GM19035 (cell line): ENCODE results near the gene DRC7.
"Not testable (repeated sequence)": the region's sequence is repeated elsewhere in the genome, so short reads cannot be mapped to it uniquely, and the experiment has no call there.

ENCODE experiments used
- ATAC-seq: cut with Tn5 transposase; IDR thresholded peaks from one replicate; pipeline ENCODE4 v1.9.1; 2021; ENCODE audit not compliant: unreplicated experiment

Gene DRC7

GRCh38 chr16:57760357-57761160 lies 66.0 kb downstream of the DRC7 start:
- no peak for ATAC-seq

GRCh38 chr16:57761301-57761700 lies 66.7 kb downstream of the DRC7 start:
- no peak for ATAC-seq

GRCh38 chr16:57761957-57762356 lies 67.4 kb downstream of the DRC7 start:
- no peak for ATAC-seq

GRCh38 chr16:57762365-57763040 lies 67.9 kb downstream of the DRC7 start:
- ATAC-seq: no peak

- no peak for ATAC-seq
Measured at GRCh38 chr16:57763285-57764005, 68.8 kb downstream of the DRC7 start.

- no peak for ATAC-seq
Measured at GRCh38 chr16:57764006-57764340, 69.4 kb downstream of the DRC7 start.

GRCh38 chr16:57764341-57765159 lies 69.9 kb downstream of the DRC7 start:
- ATAC-seq: no peak

- no peak for ATAC-seq
Measured at GRCh38 chr16:57765160-57765728, 70.6 kb downstream of the DRC7 start.

GRCh38 chr16:57766714-57767348 lies 72.2 kb downstream of the DRC7 start:
- ATAC-seq: no peak

GRCh38 chr16:57769541-57770145 lies 75.0 kb downstream of the DRC7 start:
- ATAC-seq: no peak

- ATAC-seq: no peak
Measured at GRCh38 chr16:57770361-57770760, 75.8 kb downstream of the DRC7 start.

- no peak for ATAC-seq
Measured at GRCh38 chr16:57771141-57771785, 76.7 kb downstream of the DRC7 start.

GRCh38 chr16:57773019-57773418 lies 78.4 kb downstream of the DRC7 start:
- no peak for ATAC-seq

- ATAC-seq: no peak
Measured at GRCh38 chr16:57773655-57774295, 79.2 kb downstream of the DRC7 start.

- no peak for ATAC-seq
Measured at GRCh38 chr16:57774705-57775285, 80.2 kb downstream of the DRC7 start.

- ATAC-seq: no peak
Measured at GRCh38 chr16:57775661-57776469, 81.3 kb downstream of the DRC7 start.

GRCh38 chr16:57778658-57779057 lies 84.1 kb downstream of the DRC7 start:
- ATAC-seq: no peak

- ATAC-seq: not testable (repeated sequence)
Measured at GRCh38 chr16:57779836-57780235, 85.2 kb downstream of the DRC7 start.
